ENCODE data around the gene PLVAP. TPM values are rescaled to one million over a fixed set of nuclear protein-coding genes. Genes with fewer than 3 reads are reported as not detected.
A peak's percentile ranks its signal among the peaks of the same experiment; 100 is the strongest.

PLVAP gene
- total and polyA plus RNA-seq, 12 donors = 27.9 to 381 (median 84.0) TPM

GRCh38 chr19:17302391-17303166 is 74.6 kb downstream of the PLVAP start:
- TF ChIP-seq CTCF (IDR thresholded peaks at IDR 0.05) (no peak), POLR2A (IDR thresholded peaks at IDR 0.05) (no peak)
- WGBS, 4 donors = 9 to 14% (median 12%) methylated on average over 20 to 29 of the region's 29 CpGs; no CpG with 5 or more reads in 1 of the 4 donors
- Histone ChIP-seq H3K27ac (peak overlapping the region in 4 of 5 donors; percentile 64 to 95 (median 85)), H3K27me3 (no peaks in the 10 kb centered on the region), H3K4me1 (replicated peaks in 1 of 2) (peaks cover 33 to 47% of the 10 kb centered on the region in 2 donors), H3K36me3 (replicated peaks in 1 of 2) (no peaks in the 10 kb centered on the region), H3K9me3 (replicated peaks in 1 of 3) (no peaks in the 10 kb centered on the region), H3K4me3 (peak overlapping the region; percentile 35 to 90 (median 70))
- intact Hi-C loops (cut with DNase I) = loop anchor here in 1 of 2 donors (10.0 kb wide), 1 partner anchor 82 kb away; no protein-coding TSS in a partner anchor
- DNase-seq = peak in 3 of 7 donors; percentile 33 to 78 (median 53)

Other genes with a start within 250 kb of the PLVAP start
- 10 to 100 TPM; 26.5 to 55.6 (median 42.3) TPM for gene USE1, start 162.0 kb downstream of the PLVAP start, total RNA-seq
- 10 to 100 TPM; 23.7 to 87.8 (median 75.3) TPM for gene USE1, start 162.0 kb downstream of the PLVAP start, polyA plus RNA-seq
- gene OCEL1, start 151.1 kb downstream of the PLVAP start, total RNA-seq = 10 to 100 TPM in 8 of 9 donors, 1 to 10 TPM in 1; 6.1 to 49.1 (median 33.6) TPM
- 10 to 100 TPM; 10.3 to 48.2 (median 27.0) TPM for gene OCEL1, start 151.1 kb downstream of the PLVAP start, polyA plus RNA-seq
- 100 to 1,000 TPM in 1 of 9 donors, 10 to 100 TPM in 8; 36.2 to 140 (median 57.0) TPM for gene NR2F6, start 131.4 kb downstream of the PLVAP start, total RNA-seq
- 10 to 100 TPM in 2 of 3 donors, 1 to 10 TPM in 1; 6.6 to 26.3 (median 22.6) TPM for gene NR2F6, start 131.4 kb downstream of the PLVAP start, polyA plus RNA-seq
- 10 to 100 TPM in 2 of 9 donors, 1 to 10 TPM in 7; 1.8 to 13.2 (median 4.1) TPM for gene USHBP1, start 112.6 kb downstream of the PLVAP start, total RNA-seq
- gene USHBP1, start 112.6 kb downstream of the PLVAP start, polyA plus RNA-seq = 10 to 100 TPM in 2 of 3 donors, under 1 TPM in 1; 0.71 to 23.6 (median 10.4) TPM
- 100 to 1,000 TPM in 2 of 9 donors, 10 to 100 TPM in 7; 68.5 to 162 (median 79.7) TPM for gene BABAM1, start 109.9 kb downstream of the PLVAP start, total RNA-seq
- 100 to 1,000 TPM in 2 of 3 donors, 10 to 100 TPM in 1; 71.1 to 116 (median 101) TPM for gene BABAM1, start 109.9 kb downstream of the PLVAP start, polyA plus RNA-seq
- gene ANKLE1, start 95.4 kb downstream of the PLVAP start, total RNA-seq = 1 to 10 TPM in 1 of 9 donors, under 1 TPM in 8; 0.17 to 1.8 (median 0.35) TPM
- gene ANKLE1, start 95.4 kb downstream of the PLVAP start, polyA plus RNA-seq = 1 to 10 TPM in 1 of 3 donors, under 1 TPM in 2; 0.11 to 1.7 (median 0.64) TPM
- gene ABHD8, start 73.9 kb downstream of the PLVAP start, total RNA-seq = 10 to 100 TPM; 13.6 to 60.0 (median 39.6) TPM
- gene ABHD8, start 73.9 kb downstream of the PLVAP start, polyA plus RNA-seq = 10 to 100 TPM in 2 of 3 donors, 1 to 10 TPM in 1; 2.3 to 33.1 (median 32.0) TPM
- 100 to 1,000 TPM in 8 of 9 donors, 10 to 100 TPM in 1; 95.8 to 358 (median 165) TPM for gene MRPL34, start 71.5 kb downstream of the PLVAP start, total RNA-seq
- 100 to 1,000 TPM; 101 to 144 (median 121) TPM for gene MRPL34, start 71.5 kb downstream of the PLVAP start, polyA plus RNA-seq
- gene DDA1, start 67.8 kb downstream of the PLVAP start, total RNA-seq = 10 to 100 TPM in 8 of 9 donors, 1 to 10 TPM in 1; 6.8 to 54.9 (median 36.0) TPM
- gene DDA1, start 67.8 kb downstream of the PLVAP start, polyA plus RNA-seq = 10 to 100 TPM; 40.3 to 71.4 (median 50.4) TPM
- 10 to 100 TPM in 8 of 9 donors, 1 to 10 TPM in 1; 4.8 to 78.0 (median 26.5) TPM for gene ANO8, start 42.5 kb downstream of the PLVAP start, total RNA-seq
- gene ANO8, start 42.5 kb downstream of the PLVAP start, polyA plus RNA-seq = 10 to 100 TPM in 2 of 3 donors, 1 to 10 TPM in 1; 4.4 to 70.7 (median 33.0) TPM
- gene GTPBP3, start 39.8 kb downstream of the PLVAP start, total RNA-seq = 10 to 100 TPM; 11.8 to 50.4 (median 25.6) TPM
- 10 to 100 TPM in 2 of 3 donors, 1 to 10 TPM in 1; 5.5 to 36.8 (median 19.0) TPM for gene GTPBP3, start 39.8 kb downstream of the PLVAP start, polyA plus RNA-seq
- 1 to 10 TPM in 6 of 9 donors, under 1 TPM in 1, not detected in 2; 0.49 to 5.6 (median 2.8) TPM for gene CCDC194, start 16.9 kb upstream of the PLVAP start, total RNA-seq
- gene CCDC194, start 16.9 kb upstream of the PLVAP start, polyA plus RNA-seq = 1 to 10 TPM; 1.1 to 3.0 (median 1.3) TPM
- 100 to 1,000 TPM; 146 to 940 (median 704) TPM for gene BST2, start 28.3 kb upstream of the PLVAP start, total RNA-seq
- gene BST2, start 28.3 kb upstream of the PLVAP start, polyA plus RNA-seq = 100 to 1,000 TPM; 159 to 304 (median 271) TPM
- gene MVB12A, start 42.7 kb upstream of the PLVAP start, total RNA-seq = 100 to 1,000 TPM in 5 of 9 donors, 10 to 100 TPM in 4; 53.3 to 162 (median 104) TPM
- gene MVB12A, start 42.7 kb upstream of the PLVAP start, polyA plus RNA-seq = 100 to 1,000 TPM in 2 of 3 donors, 10 to 100 TPM in 1; 17.4 to 142 (median 132) TPM
- 1 to 10 TPM in 7 of 9 donors, under 1 TPM in 2; 0.22 to 8.7 (median 5.4) TPM for gene TMEM221, start 71.3 kb upstream of the PLVAP start, total RNA-seq
- 1 to 10 TPM in 2 of 3 donors, under 1 TPM in 1; 0.77 to 2.8 (median 1.9) TPM for gene TMEM221, start 71.3 kb upstream of the PLVAP start, polyA plus RNA-seq
- gene NXNL1, start 83.6 kb upstream of the PLVAP start, total RNA-seq = 1 to 10 TPM in 2 of 9 donors, under 1 TPM in 3, not detected in 4; 0.41 to 2.7 (median 0.92) TPM
- gene NXNL1, start 83.6 kb upstream of the PLVAP start, polyA plus RNA-seq = 1 to 10 TPM in 2 of 3 donors, not detected in 1; 2.6 to 4.8 TPM
- 100 to 1,000 TPM in 1 of 9 donors, 10 to 100 TPM in 7, 1 to 10 TPM in 1; 4.9 to 107 (median 56.3) TPM for gene SLC27A1, start 93.2 kb upstream of the PLVAP start, total RNA-seq
- gene SLC27A1, start 93.2 kb upstream of the PLVAP start, polyA plus RNA-seq = 10 to 100 TPM in 2 of 3 donors, 1 to 10 TPM in 1; 6.8 to 78.8 (median 33.3) TPM
- gene PGLS, start 134.3 kb upstream of the PLVAP start, total RNA-seq = 100 to 1,000 TPM in 7 of 9 donors, 10 to 100 TPM in 2; 80.4 to 181 (median 125) TPM
- gene PGLS, start 134.3 kb upstream of the PLVAP start, polyA plus RNA-seq = 100 to 1,000 TPM in 2 of 3 donors, 10 to 100 TPM in 1; 36.1 to 200 (median 134) TPM
- gene COLGALT1, start 178.3 kb upstream of the PLVAP start, total RNA-seq = 10 to 100 TPM; 23.5 to 79.1 (median 59.3) TPM
- gene COLGALT1, start 178.3 kb upstream of the PLVAP start, polyA plus RNA-seq = 10 to 100 TPM; 30.7 to 81.0 (median 39.8) TPM

All from adrenal gland (tissue), 12 donors.